PC-3 (cell line): Measurements from ENCODE around the gene CZIB. TPM values are rescaled to one million over a fixed set of nuclear protein-coding genes. Genes with fewer than 3 reads are reported as not detected.
A peak's percentile ranks its signal among the peaks of the same experiment; 100 is the strongest.

Experiments
- ATAC-seq: fragments of 200-7000 bp; cut with Tn5 transposase; 2 replicates; pipeline ENCODE4 v1.9.1; 2020; ENCODE audit warnings: mild to moderate bottlenecking, moderate library complexity
- BruUV-seq: library from RNA; stranded (reverse); fragments of 400-500 nt; replicated peaks from 2 replicates; lab custom pipeline; 2021; lab: Mats Ljungman, UMichigan
- CTCF ChIA-PET: fragments of 300-600 bp; sonication (Branson Sonifier 250); formaldehyde crosslinking; loops from one replicate; lab custom pipeline; 2022; ENCODE audit warnings: antibody characterized with exemption; lab: Charles Lee
- POLR2A ChIA-PET: fragments of 300-600 bp; sonication (Branson Sonifier 250); formaldehyde crosslinking; loops from one replicate; lab custom pipeline; 2022; ENCODE audit warnings: antibody characterized with exemption; ENCODE audit not compliant: unreplicated experiment; lab: Charles Lee
- DNase-seq: peaks from one replicate; pipeline ENCODE4 v3.0.0-alpha.2; 2015
- H2AFZ ChIP-seq: fragments of 300-600 bp; sonication (generic); 2 replicates; pipeline ENCODE4 v1.6.0; 2016; ENCODE audit warnings: antibody characterized with exemption, low read length
- H3F3A ChIP-seq: fragments of 300-600 bp; sonication (generic); one replicate; pipeline ENCODE4 v1.6.0; 2017; ENCODE audit warnings: antibody characterized with exemption, low read length, control low read depth, mild to moderate bottlenecking; ENCODE audit not compliant: unreplicated experiment
- H3K27ac ChIP-seq: fragments of 300-600 bp; sonication (generic); 2 replicates; pipeline ENCODE4 v1.5.1; 2016; ENCODE audit warnings: mild to moderate bottlenecking, low read length
- H3K27me3 ChIP-seq: fragments of 300-600 bp; sonication (generic); 2 replicates; pipeline ENCODE4 v1.6.1; 2016; ENCODE audit warnings: low read length, mixed read lengths
- H3K36me3 ChIP-seq: fragments of 300-600 bp; sonication (generic); 2 replicates; pipeline ENCODE4 v1.6.1; 2016; ENCODE audit warnings: low read depth, mixed run types, low read length, mixed read lengths
- H3K4me1 ChIP-seq: fragments of 300-600 bp; sonication (generic); 2 replicates; pipeline ENCODE4 v1.5.1; 2016; ENCODE audit warnings: low read length; ENCODE audit not compliant: insufficient read depth
- H3K4me2 ChIP-seq: fragments of 300-600 bp; sonication (generic); 2 replicates; pipeline ENCODE4 v1.6.0; 2016; ENCODE audit warnings: low read length
- H3K4me3 ChIP-seq: fragments of 300-600 bp; sonication (generic); 2 replicates; pipeline ENCODE4 v1.5.1; 2016; ENCODE audit warnings: mild to moderate bottlenecking, low read length, mixed read lengths
- H3K79me2 ChIP-seq: fragments of 300-600 bp; sonication (generic); 2 replicates; pipeline ENCODE4 v1.6.1; 2017; ENCODE audit warnings: low read length, mixed read lengths
- H3K9ac ChIP-seq: fragments of 300-600 bp; sonication (generic); 2 replicates; pipeline ENCODE4 v1.6.0; 2016; ENCODE audit warnings: mild to moderate bottlenecking, low read length
- H3K9me2 ChIP-seq: fragments of 300-600 bp; sonication (generic); replicated peaks from 2 replicates; pipeline ENCODE4 v1.6.1; 2016; ENCODE audit warnings: mixed run types, low read length, mixed read lengths
- H3K9me3 ChIP-seq: fragments of 300-600 bp; sonication (generic); 2 replicates; pipeline ENCODE4 v1.6.1; 2016; ENCODE audit warnings: low read length, mixed read lengths
- H4K20me1 ChIP-seq: fragments of 300-600 bp; sonication (generic); 2 replicates; pipeline ENCODE4 v1.6.1; 2016; ENCODE audit warnings: low read length, mixed read lengths
- EZH2 ChIP-seq: fragments of 300-600 bp; sonication (generic); IDR thresholded peaks from one replicate; pipeline ENCODE4 v1.6.1; 2017; ENCODE audit warnings: antibody characterized with exemption, mild to moderate bottlenecking, low read length; ENCODE audit not compliant: unreplicated experiment
- EZH2phosphoT487 ChIP-seq: fragments of 300-600 bp; sonication (generic); IDR thresholded peaks from 2 replicates; pipeline ENCODE4 v1.6.1; 2018; ENCODE audit warnings: mild to moderate bottlenecking, antibody characterized with exemption, low read length, borderline replicate concordance
- intact Hi-C: fragments of 100-400 bp; cut with micrococcal nuclease; formaldehyde crosslinking; loops from 2 replicates; pipeline ENCODE4 v1.9.0; 2023
- total RNA-seq: library from RNA; depleted of rRNA; stranded (reverse); fragments of >200 nt; gene quantifications from 2 replicates; pipeline ENCODE4 v1.2.3, GENCODE V29; 2014
- TF ChIP-seq, protein P1 (sequence below): fragments of 300-600 bp; sonication (generic); conservative IDR thresholded peaks from 2 replicates; pipeline ENCODE4 v1.5.1; 2017; ENCODE audit warnings: antibody characterized with exemption, low read depth, mild to moderate bottlenecking, low read length

The CZIB gene
- total RNA-seq, 1 experiment from 2014 or later = 47.7 TPM

GRCh38 chr1:53267761-53268160 lies 47.3 kb upstream of the CZIB start:
- peaks cover 46% of the 10 kb centered on the region for H3K36me3 ChIP-seq
- no peak overlapping the region for H3K9ac ChIP-seq
- TF ChIP-seq EZH2phosphoT487 (no peak), EZH2 (no peak)
- TF ChIP-seq, protein P1, sequence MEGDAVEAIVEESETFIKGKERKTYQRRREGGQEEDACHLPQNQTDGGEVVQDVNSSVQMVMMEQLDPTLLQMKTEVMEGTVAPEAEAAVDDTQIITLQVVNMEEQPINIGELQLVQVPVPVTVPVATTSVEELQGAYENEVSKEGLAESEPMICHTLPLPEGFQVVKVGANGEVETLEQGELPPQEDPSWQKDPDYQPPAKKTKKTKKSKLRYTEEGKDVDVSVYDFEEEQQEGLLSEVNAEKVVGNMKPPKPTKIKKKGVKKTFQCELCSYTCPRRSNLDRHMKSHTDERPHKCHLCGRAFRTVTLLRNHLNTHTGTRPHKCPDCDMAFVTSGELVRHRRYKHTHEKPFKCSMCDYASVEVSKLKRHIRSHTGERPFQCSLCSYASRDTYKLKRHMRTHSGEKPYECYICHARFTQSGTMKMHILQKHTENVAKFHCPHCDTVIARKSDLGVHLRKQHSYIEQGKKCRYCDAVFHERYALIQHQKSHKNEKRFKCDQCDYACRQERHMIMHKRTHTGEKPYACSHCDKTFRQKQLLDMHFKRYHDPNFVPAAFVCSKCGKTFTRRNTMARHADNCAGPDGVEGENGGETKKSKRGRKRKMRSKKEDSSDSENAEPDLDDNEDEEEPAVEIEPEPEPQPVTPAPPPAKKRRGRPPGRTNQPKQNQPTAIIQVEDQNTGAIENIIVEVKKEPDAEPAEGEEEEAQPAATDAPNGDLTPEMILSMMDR = no peak
- no peaks in the 10 kb centered on the region for H4K20me1 ChIP-seq
- no peaks in the 10 kb centered on the region for H3F3A ChIP-seq
- no peak for DNase-seq
- H3K4me2 ChIP-seq = no peak overlapping the region
- no peaks in the 10 kb centered on the region for H3K27me3 ChIP-seq
- H3K27ac ChIP-seq = no peak overlapping the region
- H3K4me3 ChIP-seq = no peak overlapping the region
- H3K4me1 ChIP-seq = no peaks in the 10 kb centered on the region
- POLR2A ChIA-PET = no interaction called here
- intact Hi-C loops = no loop called here
- BruUV-seq = no TSS peak
- H2AFZ ChIP-seq = no peak overlapping the region
- CTCF ChIA-PET = no interaction called here
- H3K9me2 ChIP-seq = no peaks in the 10 kb centered on the region
- ATAC-seq = no peak
- H3K9me3 ChIP-seq = no peaks in the 10 kb centered on the region
- H3K79me2 ChIP-seq = no peaks in the 10 kb centered on the region

- intact Hi-C loops = no loop called here
- POLR2A ChIA-PET = no interaction called here
- Histone ChIP-seq H3K27ac (no peak overlapping the region), H3K27me3 (no peaks in the 10 kb centered on the region), H3K4me1 (no peaks in the 10 kb centered on the region), H3K9me2 (no peaks in the 10 kb centered on the region), H3K9me3 (no peaks in the 10 kb centered on the region), H4K20me1 (no peaks in the 10 kb centered on the region), H3K79me2 (no peaks in the 10 kb centered on the region), H3K4me2 (no peak overlapping the region), H3K9ac (no peak overlapping the region), H3K36me3 (peaks cover 59% of the 10 kb centered on the region), H3F3A (no peaks in the 10 kb centered on the region), H2AFZ (no peak overlapping the region), H3K4me3 (no peak overlapping the region)
- DNase-seq (peak; percentile 50), ATAC-seq (peak; percentile 78)
- TF ChIP-seq EZH2phosphoT487 = no peak
- TF ChIP-seq, protein P1 = peak; percentile 57
- TF ChIP-seq EZH2 = no peak
- no TSS peak for BruUV-seq
- CTCF ChIA-PET = interaction anchor here (1.5 kb wide), 1 partner anchor 127 kb away, joined by 4 read pairs; no protein-coding TSS in a partner anchor
Observed at GRCh38 chr1:53266038-53266437, 45.6 kb upstream of the CZIB start.

- Histone ChIP-seq H3K4me1 (no peaks in the 10 kb centered on the region), H3K36me3 (peaks cover 60% of the 10 kb centered on the region), H3K9me3 (no peaks in the 10 kb centered on the region), H3K9me2 (no peaks in the 10 kb centered on the region), H3K27ac (no peak overlapping the region), H3K27me3 (no peaks in the 10 kb centered on the region), H3K4me3 (no peak overlapping the region), H3K9ac (no peak overlapping the region), H4K20me1 (no peaks in the 10 kb centered on the region), H3F3A (no peaks in the 10 kb centered on the region), H3K4me2 (no peak overlapping the region), H3K79me2 (no peaks in the 10 kb centered on the region), H2AFZ (no peak overlapping the region)
- POLR2A ChIA-PET = no interaction called here
- DNase-seq (peak; percentile 23), ATAC-seq (no peak)
- TF ChIP-seq EZH2phosphoT487 (no peak), EZH2 (no peak)
- TF ChIP-seq, protein P1 = no peak
- BruUV-seq = no TSS peak
- CTCF ChIA-PET = interaction anchor here (1.5 kb wide), 1 partner anchor 128 kb away, joined by 4 read pairs; no protein-coding TSS in a partner anchor
- intact Hi-C loops = no loop called here
Observed at GRCh38 chr1:53265581-53265980, 45.1 kb upstream of the CZIB start.
